DMS53 treated with DMSO at 0.1 percent for 48 hours (cell line): ENCODE results near the gene XPNPEP3.

Source experiments
- DNase-seq: peaks from one replicate; lab custom pipeline; 2025; ENCODE audit not compliant: unreplicated experiment; lab: John Stamatoyannopoulos, UW

Gene XPNPEP3

DNA sequence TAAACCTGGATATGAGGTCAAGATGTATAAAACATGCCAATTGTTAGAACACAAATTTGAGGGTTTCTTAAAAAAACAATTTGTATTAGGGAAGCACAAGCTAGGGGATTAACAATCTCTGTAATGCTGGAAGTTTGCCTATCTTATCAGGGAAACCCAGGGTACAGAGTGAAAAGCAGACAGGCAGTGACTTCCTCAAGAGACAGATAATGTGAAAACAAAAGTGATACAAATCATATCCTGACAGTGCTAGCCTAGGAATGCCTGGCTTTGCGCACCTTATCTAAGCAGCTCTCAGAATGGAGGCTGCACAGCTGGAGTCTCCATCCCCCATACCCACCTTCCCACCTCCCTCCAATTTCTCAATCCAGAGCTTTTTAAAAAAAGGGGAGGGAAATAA, 71.7 kb downstream of the XPNPEP3 start:
- no peak for DNase-seq

DNA sequence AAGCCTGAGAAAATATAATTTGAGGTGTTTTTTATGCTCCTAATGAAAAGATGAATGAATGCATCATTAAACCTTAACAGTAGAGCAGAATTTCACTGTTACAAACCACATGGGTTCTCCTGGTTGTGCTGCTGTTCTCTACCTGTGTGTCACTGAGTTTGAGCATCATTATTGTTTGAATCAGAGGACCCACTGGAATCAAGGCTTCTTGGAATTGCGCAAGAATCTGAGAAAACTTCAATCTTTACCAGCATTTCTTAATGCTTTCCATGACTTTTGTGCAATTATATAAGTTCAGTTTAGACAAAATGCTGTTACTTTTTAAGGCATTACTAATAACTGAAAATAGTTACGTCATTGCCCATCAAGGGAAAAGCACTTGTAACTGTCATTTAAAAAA, 75.4 kb downstream of the XPNPEP3 start:
- DNase-seq, result no peak

GRCh38 chr22:40939202-40939601, 82.3 kb downstream of the XPNPEP3 start:
- DNase-seq, result no peak

- DNase-seq, result peak; percentile 77
Measured at GRCh38 chr22:40950962-40951794, 94.2 kb downstream of the XPNPEP3 start, which contains the start of gene RBX1. Gene RBX1, plus strand, starts transcription at chr22:40951378. Its CDS starts 21 bp downstream, at chr22:40951399.

DNA sequence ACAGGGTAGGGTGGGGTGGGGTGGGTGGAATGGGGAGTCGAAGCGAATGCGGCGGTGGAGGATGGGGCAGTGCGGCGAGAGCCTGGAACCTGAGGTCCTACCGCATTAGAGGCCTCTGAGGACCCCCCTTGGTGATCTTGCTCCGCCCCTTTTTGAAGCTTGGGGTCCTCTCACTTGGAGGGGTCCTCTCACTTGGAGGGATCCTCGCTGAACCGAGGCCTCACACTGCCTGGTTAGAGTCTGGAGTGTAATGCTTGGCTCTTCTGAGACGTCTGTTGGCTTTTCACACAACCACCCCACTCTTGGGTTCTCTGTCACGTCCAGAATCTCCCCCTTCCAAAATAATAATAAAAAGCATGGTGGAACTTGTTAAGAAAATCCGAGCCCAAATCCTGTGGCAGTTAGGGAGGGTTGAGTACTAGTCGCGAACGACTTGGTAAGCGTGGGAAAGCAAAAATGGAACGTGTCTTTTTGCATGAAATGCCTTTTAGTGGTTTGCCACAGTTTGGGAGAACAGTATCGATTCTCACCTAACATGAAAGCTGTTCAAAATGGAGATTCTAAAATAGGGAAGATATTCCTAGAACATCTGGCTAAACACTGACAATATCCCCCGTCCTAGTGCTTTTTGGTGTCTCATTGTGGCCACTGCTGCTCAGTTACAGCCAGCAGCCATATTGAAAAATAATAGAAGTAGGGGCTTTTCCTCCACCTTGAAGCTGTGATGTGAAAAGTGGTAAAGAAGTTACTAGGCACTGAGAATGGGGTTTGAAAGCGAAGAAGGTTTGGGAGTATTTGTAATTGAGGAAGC, 95.1 kb downstream of the XPNPEP3 start:
- DNase-seq, result no peak

DNA sequence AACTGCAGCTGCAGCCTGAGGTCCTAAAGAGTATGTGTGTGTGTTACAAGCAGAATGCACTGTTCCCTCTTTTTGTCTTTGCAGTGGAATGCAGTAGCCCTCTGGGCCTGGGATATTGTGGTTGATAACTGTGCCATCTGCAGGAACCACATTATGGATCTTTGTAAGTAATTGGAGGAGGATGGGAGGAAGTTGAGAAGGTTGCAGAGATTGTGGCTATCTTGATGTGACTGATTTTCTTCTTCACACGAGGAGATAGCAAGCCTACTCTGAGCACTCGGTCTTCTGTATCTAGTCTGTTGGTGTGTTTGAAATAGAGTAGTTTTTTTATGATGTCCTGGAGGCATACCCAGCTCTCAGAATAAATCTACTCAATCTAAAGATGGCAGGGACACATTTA, 96.5 kb downstream of the XPNPEP3 start:
- no peak for DNase-seq

GRCh38 chr22:40954113-40954512, 97.2 kb downstream of the XPNPEP3 start:
- no peak for DNase-seq

DNA sequence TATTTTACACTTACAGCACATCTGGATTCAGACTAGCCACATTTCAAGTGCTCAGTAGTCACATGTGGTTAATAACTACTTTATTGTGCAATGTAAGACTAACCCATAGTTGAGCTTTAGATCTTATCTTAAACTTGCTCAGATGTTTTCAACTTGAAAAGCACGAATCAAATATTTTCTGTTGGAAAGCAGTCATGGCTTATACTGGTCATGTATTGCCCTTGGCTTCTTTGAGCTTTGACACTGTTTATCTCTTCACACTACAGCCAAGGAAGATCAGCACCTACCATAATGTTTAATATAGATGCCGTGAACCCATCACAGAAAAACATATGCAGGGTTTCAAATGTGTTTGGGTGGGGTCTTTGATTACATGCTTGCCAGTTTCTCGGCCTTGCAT, 98.6 kb downstream of the XPNPEP3 start:
- no peak for DNase-seq

DNA sequence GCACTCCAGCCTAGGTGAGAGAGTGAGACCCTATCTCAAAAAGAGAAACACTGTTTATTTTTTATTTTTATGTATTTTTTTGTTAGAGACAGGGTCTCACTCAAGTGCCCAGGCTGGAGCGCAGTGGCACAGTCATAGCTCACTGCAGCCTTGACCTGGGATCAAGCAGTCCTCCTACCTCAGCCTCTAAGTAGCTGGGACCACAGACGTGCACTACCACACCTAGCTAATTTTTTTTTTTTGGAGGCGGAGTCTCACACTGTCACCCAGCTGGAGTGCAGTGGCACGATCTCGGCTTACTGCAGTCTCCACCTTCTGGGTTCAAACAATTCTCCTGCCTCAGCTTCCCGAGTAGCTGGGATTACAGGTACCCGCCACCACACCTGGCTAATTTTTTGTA, 100.7 kb downstream of the XPNPEP3 start:
- no peak for DNase-seq

GRCh38 chr22:40958299-40958698, 101.4 kb downstream of the XPNPEP3 start:
- DNase-seq, result no peak

- DNase-seq, result no peak
Measured at GRCh38 chr22:40960145-40960544, 103.2 kb downstream of the XPNPEP3 start.

DNA sequence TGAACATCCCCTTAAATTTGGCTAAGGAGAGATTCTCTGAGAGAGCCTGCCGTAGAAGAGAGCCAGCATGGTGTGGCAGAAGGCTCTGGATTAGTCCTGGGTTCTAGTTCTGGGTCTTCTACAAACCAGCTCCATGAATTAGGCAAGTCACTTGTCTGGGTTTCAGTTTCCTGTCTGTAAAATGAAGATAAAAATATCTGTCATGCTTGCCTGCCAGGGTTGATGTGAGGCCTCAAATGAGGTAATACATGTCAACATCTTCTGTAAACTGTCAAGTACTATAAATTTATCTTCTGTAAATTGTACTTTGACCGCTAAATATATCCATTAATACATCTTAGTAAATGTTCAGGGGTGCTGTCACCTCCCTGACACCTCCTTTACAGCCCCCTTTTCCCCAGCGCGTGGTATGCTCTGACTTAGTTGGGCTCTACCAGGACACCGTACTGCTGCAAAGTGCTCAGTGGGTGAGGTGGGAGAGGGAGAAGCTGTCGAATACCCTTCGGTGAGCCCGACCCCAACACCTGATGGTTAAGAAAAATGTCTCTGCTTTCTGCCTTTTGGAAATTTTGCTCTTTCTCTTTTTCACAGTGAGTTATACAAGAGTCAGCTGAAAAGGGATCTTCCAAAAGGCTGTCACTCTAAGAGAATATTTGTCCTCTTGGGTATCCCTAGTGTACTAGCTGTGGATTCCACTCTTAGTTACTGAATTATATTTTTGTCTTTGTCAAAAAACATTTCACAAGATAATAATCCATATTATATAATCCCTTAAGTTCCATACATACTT, 109.2 kb downstream of the XPNPEP3 start:
- no peak for DNase-seq

DNA sequence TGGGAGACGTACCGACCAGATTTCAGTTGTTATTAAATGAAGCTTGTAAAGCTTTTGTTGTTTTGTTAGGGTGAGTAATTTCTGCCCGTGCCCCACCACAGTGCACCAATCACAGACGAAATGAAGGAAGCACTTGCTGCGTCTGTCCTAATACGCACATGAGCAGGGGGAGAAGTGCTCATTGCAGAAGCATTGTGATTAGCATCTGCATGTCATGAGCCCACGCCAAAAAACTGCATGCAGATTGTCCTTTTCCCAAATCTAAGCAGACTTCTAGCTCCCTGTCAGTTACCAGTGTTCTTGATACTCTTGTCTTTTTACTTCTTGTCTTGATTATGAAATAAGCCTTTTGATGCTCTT, 109.8 kb downstream of the XPNPEP3 start:
- no peak for DNase-seq

DNA sequence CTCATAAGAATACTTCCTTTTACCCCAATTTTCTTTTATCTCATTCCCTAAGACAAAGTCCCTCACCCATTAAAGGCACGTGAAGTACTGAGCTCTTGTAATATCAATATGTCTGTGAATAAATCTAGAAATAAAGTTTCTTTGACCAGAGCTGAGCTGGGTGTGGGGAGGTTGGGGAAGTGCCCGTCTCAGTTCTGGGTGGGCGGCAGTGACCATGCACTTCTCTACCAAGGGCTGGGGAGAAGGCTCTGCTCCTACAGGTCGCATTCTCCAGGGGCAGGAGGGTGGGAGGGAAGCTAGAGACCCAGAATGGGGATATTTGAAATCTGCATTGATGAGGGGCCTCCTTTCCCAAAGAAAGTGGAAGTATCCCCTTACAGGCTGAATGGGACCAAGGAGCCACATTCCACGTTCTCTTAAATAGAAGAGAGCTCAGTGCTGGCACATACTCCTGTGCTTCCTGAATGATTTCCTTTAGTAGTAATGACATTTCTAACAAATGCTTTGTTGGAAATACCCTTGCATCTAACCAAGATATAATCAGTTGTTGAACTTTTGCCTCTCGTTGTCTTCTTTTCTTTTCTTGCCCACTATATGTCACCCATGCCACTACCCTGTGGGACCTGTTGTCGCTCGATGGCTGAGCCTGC, 110.3 kb downstream of the XPNPEP3 start:
- DNase-seq, result no peak

GRCh38 chr22:40972587-40972986, 115.6 kb downstream of the XPNPEP3 start:
- no peak for DNase-seq

GRCh38 chr22:40973144-40973543, 116.2 kb downstream of the XPNPEP3 start:
- no peak for DNase-seq

DNA sequence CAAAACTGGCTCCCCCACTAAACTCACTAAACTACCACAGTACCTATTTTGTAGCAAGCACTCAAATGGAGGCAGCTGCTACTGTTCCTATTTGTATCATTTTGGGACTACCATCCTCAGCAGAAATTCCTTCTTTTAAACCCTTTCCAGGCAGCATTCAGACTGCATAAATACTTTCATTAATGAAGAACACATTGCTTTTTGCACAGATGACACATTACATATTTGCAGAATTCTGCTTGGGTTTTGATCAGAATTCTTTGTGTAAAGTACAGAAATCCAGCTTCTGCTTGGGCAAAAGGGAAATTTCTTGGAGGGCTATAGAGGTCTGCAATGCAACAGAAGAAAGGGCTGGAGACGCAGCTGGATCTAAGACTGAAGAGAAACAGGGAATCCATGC, 118.4 kb downstream of the XPNPEP3 start:
- DNase-seq, result no peak

- no peak for DNase-seq
Measured at GRCh38 chr22:40976866-40977700, 120.1 kb downstream of the XPNPEP3 start.

- no peak for DNase-seq
Measured at GRCh38 chr22:40979198-40979597, 122.2 kb downstream of the XPNPEP3 start.

- no peak for DNase-seq
Measured at GRCh38 chr22:40979871-40980270, 122.9 kb downstream of the XPNPEP3 start.
